A204.1 (cell line): ENCODE measurements around the gene DACT2.

Experiments
- FAIRE-seq: peaks from 2 replicates; lab custom pipeline; 2012; peaks lifted over from hg19 to GRCh38; lab: Jason Lieb, UNC

DACT2 gene

GRCh38 chr6:168348186-168348585, 28.6 kb upstream of the DACT2 start:
- FAIRE-seq = no peak

- no peak for FAIRE-seq
These were observed 28.0 kb upstream of the DACT2 start for GRCh38 chr6:168347615-168348014.

DNA sequence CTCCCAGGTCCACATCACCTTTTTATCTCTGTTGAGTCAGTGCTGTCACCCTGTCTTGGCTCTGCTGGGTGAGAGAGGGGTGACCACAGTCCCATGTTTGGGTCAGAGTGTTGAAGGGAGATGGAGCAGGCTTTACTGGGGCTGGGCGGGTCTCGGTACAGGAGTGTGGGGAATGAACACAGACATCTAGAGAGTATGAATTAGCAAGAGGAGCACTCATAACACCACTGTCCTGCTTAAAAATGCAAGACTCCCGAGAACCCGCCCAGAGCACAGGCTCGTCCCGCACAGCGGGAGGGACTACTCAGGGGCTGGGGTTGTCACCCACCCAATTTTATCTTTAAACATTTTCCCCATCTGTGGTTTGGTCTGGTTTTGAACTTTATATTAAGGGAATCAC, 27.5 kb upstream of the DACT2 start:
- FAIRE-seq = no peak

DNA sequence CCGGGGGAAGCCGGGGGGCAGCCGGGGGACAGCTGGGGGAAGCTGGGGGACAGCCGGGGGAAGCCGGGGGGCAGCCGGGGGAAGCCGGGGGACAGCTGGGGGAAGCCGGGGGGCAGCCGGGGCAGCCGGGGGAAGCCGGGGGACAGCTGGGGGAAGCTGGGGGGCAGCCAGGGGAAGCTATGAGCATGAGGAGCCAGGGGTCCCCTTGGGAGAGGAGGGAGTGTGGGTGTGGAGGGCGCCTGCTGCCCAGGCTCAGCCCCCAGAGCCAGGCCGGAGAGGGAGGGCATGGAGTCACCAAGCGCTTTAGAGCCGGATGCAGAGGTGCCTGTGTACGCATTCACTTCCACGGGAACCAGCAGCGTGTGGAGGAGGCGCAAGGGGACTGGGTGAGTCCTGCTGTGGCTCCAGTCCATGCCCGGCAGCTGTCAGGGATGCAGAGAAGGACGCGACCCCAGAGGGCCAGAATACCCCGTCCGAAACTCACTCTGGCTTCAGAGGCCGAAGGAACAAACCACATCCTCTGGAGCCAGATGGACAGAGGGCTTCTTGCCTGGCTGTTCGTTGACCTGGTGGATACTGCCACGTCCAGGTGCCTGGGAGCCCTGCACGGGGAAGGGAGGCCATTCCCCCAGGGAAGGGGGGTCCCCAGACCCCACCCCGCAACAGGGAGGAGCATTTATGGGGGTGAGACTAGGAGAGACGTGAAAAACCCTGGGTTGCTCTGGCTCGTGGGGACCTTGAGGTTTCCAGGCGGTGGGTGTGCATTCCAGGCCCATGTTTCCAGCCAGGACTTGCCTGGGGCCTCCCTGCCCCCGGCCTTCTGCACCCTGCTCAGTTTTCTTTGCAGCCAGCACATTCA, 26.5 kb upstream of the DACT2 start:
- FAIRE-seq = no peak

- FAIRE-seq = no peak
These were observed 25.7 kb upstream of the DACT2 start for GRCh38 chr6:168345266-168345665.

- no peak for FAIRE-seq
These were observed 24.8 kb upstream of the DACT2 start for GRCh38 chr6:168344338-168344737.

DNA sequence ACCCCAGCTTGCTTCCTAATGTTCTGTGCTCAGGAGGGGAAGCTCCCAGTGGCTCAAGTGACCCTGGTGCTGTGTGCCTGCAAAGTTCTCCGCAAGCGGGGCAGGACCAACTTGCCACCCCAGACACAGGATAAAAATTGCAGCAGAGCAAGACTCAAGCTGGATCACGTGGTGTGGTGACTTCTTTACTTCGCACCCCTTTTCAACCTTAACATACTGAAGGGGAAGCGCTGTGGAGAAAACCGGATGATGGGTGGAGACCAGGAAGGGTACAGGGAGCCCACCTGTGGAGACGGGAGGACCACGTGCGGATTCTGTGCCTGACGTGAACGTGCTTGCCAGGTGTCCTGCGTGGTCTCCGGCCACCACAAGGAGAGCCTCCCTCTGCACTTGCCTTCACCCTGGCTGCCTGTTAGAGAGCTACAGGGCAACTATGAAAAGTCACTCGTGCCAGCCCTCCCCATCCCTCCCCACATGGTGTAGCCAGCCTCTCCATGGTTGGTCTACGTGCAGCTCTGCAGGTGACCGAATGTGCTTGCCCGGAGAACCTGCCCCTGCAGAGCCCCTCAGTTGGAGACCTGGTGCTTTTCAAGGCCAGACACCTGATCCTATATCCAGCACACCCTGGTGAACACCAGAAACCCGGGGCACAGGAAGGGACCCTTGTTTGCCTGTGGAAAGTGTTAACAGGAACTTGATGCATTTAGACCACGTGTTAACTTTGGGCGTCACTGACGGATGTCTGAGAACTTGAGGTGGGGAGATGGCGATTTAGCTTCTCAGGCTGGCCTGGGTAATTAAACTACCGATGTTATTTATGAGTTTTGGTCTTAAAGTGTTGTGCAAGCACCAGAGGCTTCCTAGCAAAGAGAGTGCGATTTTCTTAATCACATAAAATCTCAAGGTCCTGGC, 23.9 kb upstream of the DACT2 start:
- FAIRE-seq = no peak

GRCh38 chr6:168342636-168343035, 23.1 kb upstream of the DACT2 start:
- FAIRE-seq = no peak

- no peak for FAIRE-seq
These were observed 21.8 kb upstream of the DACT2 start for GRCh38 chr6:168341280-168341900.

GRCh38 chr6:168340819-168341218, 21.2 kb upstream of the DACT2 start:
- FAIRE-seq = no peak

GRCh38 chr6:168338777-168339176, 19.2 kb upstream of the DACT2 start:
- FAIRE-seq = no peak

DNA sequence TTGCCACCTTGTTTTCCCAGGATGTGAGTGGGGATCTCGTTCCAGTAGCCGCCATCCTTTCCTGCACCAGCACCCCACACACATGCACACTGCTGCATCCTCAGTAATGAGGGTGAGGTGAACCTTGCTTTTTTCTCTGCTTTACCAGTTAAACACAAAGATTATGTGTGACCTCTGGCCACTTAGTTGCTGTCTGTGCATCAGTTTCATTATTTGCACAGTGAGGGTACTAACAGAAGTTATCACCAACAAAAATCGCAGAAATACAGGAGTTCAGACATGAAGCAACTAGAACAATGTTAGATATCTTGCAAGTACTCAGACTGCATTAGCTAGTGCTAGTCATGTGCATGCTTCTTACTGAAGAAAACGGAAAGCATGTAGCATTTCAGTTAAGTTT, 17.4 kb upstream of the DACT2 start:
- no peak for FAIRE-seq

DNA sequence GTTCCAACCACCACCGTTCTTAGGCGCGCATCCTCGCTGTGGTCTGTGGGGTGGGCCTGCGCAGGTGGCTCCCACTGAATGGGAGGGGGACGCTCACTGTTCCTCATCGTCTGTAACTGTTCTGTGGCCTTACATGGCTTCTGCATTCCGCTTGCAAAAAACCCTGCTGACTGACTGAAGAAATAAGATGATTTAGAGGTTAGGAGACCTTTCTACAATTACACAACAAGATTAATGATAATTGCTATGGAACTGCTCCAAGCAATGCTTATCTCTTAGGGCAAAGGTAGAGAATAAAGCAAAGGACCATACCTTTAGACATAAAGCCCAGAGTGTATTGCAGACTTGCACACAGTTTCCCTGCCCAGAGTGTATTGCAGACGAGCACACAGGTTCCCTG, 14.4 kb upstream of the DACT2 start:
- no peak for FAIRE-seq

DNA sequence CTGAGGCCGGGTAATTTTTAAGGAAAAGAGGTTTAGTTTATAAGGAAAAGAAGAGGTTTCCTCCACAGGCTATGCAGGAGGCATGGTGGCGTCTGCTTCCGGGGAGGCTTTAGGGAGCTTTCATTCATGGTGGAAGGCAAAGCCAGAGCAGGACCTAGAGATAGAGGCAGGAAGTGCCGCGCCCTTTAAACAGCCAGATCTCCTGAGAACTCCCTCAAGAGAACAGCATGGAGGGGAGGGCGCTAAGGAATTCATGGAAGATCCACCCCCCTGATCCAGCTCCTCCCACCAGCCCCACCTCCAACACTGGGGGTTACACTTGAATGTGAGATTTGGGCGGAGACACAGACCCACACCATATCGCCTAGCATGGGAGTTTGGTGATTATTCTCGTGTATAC, 13.9 kb upstream of the DACT2 start:
- FAIRE-seq = no peak

DNA sequence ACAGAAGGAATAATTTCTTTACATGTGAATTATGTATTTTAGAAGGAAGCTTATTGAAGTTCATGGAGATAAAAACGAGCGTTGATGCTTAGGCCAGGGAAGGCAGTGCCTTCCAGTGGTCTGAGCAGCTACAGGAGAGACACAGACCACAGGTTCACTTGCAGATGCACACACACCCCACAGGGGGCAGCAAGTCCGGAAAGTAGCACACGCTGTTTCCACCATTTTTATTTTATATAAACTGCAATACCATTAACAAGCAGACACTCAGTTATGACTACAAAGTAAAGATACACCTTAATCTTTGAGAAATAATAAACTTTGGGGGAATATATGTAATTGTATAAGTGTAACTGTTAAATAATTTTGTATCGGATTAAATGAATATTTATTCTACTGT, 13.5 kb upstream of the DACT2 start:
- no peak for FAIRE-seq

DNA sequence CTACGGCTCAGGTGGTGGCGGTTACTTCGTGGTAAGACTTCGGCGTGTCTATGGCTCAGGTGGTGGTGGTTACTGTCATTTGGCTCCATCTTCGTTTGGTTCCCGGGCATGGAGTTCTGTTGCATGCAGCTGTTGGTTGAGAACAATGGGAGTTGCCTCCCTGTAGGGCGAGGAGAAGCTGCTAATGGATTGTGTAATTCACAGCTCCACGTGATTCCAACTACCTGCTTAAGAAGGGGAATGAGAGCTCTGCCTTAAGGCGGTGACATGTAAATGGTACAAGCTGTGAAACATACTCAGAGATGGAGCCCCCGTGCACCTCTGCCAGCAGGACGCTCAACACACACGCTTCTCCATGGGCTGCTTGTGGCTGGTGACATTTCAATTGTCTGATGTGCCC, 12.4 kb upstream of the DACT2 start:
- FAIRE-seq = no peak

GRCh38 chr6:168331058-168331457, 11.5 kb upstream of the DACT2 start:
- no peak for FAIRE-seq

DNA sequence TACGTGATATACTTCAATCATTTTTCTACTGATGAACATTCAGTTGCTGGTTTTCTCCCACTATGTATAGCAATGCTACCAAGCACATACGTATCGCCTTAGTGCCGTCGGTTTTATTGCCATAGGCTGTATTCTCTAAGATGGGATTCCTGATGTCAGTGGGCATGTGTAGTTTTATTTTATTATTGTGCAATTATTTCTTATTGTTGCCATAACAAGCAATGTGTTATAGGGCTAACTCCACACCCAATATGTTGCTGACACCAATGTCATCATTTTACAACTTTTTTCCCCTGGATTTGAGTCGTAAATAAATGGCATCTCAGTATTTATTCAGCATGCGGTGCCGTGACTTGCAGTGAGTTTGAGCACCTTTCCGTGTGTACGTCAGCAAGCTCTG, 10.8 kb upstream of the DACT2 start:
- FAIRE-seq = no peak

- no peak for FAIRE-seq
These were observed 8.5 kb upstream of the DACT2 start for GRCh38 chr6:168328086-168328485.

- FAIRE-seq = no peak
These were observed 7.0 kb upstream of the DACT2 start for GRCh38 chr6:168326294-168327261.

DNA sequence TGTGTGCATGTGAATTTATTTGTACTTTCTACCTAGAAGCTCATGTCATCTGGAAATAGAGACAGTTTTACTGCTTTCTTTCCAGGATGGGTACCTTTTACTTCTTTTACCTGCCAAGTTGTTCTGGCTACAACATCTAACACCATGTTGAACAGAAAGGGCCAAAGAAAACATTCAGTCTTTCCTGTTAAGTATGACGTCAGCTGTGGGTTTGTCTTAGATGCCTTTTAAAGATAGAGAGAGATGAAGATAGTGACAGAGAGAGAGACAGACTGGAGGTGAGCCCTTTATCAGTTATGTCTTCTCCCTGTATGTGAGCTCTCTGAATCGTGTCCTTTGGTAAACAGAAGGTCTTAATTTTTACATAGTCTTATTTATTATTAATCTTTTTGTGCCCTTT, 3.4 kb upstream of the DACT2 start:
- FAIRE-seq = no peak

GRCh38 chr6:168320634-168321033, 1.1 kb upstream of the DACT2 start:
- no peak for FAIRE-seq
